GM12878 (cell line): ENCODE measurements around the gene FNDC3B. TPM values are rescaled to one million over a fixed set of nuclear protein-coding genes. Genes with fewer than 3 reads are reported as not detected.
A peak's percentile ranks its signal among the peaks of the same experiment; 100 is the strongest.

Experiments used
- ATF7 ChIP-seq: fragments of 450-650 bp; IDR thresholded peaks from 2 replicates; pipeline ENCODE4 v1.6.1; 2016; ENCODE audit warnings: low read depth, mild to moderate bottlenecking
- BRCA1 ChIP-seq: IDR thresholded peaks from 2 replicates; pipeline ENCODE4 v1.6.1; 2011; ENCODE audit warnings: low read depth, low read length, improper control_type of control experiment
- CHD4 ChIP-seq: fragments of 200-600 bp; sonication (generic); IDR thresholded peaks from 2 replicates; pipeline ENCODE4 v1.6.1; 2016; ENCODE audit warnings: mild to moderate bottlenecking
- EZH2 ChIP-seq: IDR thresholded peaks from 2 replicates; pipeline ENCODE4 v1.6.1; 2012; ENCODE audit warnings: low read depth, mild to moderate bottlenecking, control low read depth, inconsistent platforms, low read length, borderline replicate concordance; ENCODE audit not compliant: control insufficient read depth
- FOS ChIP-seq: IDR thresholded peaks from 3 replicates; pipeline ENCODE4 v1.6.1; 2011; ENCODE audit warnings: borderline replicate concordance; ENCODE audit not compliant: insufficient read length; ENCODE audit errors: extremely low read depth
- HDGF ChIP-seq: fragments of 450-650 bp; IDR thresholded peaks from 2 replicates; pipeline ENCODE4 v1.6.1; 2016; ENCODE audit warnings: antibody characterized with exemption
- IKZF1 ChIP-seq: fragments of 450-650 bp; conservative IDR thresholded peaks from 2 replicates; pipeline ENCODE4 v1.6.1; 2017; ENCODE audit warnings: antibody characterized with exemption, mild to moderate bottlenecking
- JUND ChIP-seq: IDR thresholded peaks from 2 replicates; pipeline ENCODE4 v1.6.1; 2012; ENCODE audit warnings: low read depth, mild to moderate bottlenecking, low read length, improper control_type of control experiment, moderate library complexity
- MXI1 ChIP-seq: fragments of 150-350 bp; IDR thresholded peaks from 2 replicates; pipeline ENCODE4 v1.6.1; 2011; ENCODE audit warnings: low read depth, mild to moderate bottlenecking, inconsistent platforms, low read length, improper control_type of control experiment
- NR2C1 ChIP-seq: fragments of 450-650 bp; IDR thresholded peaks from 2 replicates; pipeline ENCODE4 v1.6.1; 2017; ENCODE audit warnings: antibody characterized with exemption, mild to moderate bottlenecking, moderate library complexity
- POLR2AphosphoS5 ChIP-seq: IDR thresholded peaks from 2 replicates; pipeline ENCODE4 v1.6.1; 2011; ENCODE audit warnings: mild to moderate bottlenecking, low read length, inconsistent platforms
- YBX1 ChIP-seq: fragments of 450-650 bp; IDR thresholded peaks from 2 replicates; pipeline ENCODE4 v1.6.1; 2016; ENCODE audit warnings: antibody characterized with exemption
- ZBED1 ChIP-seq: IDR thresholded peaks from 2 replicates; pipeline ENCODE4 v1.6.1; 2016; ENCODE audit warnings: borderline replicate concordance
- polyA plus RNA-seq, 11 experiments: library from polyadenylated mRNA; depleted of rRNA in 4 of 11; unstranded in 6 of 11; stranded (reverse) in 5 of 11; fragments of >200 nt; fragmentation: Nextera tagmentation in 4 of 11; fragmentation: Illumina TruSeq in 1 of 11; extraction: Ambion mirVana in 4 of 11; extraction: Trizol in 1 of 11; gene quantifications; 1 replicate in 1 of 11; 2 replicates in 10 of 11; pipeline versions ENCODE4 v1.2.1 to v1.2.3, GENCODE V29; 2011 to 2016; ENCODE audit warnings: inconsistent platforms in 2 of 11, missing spikeins in 2 of 11, low read depth in 1 of 11
- total RNA-seq, 4 experiments: library from RNA; depleted of rRNA in 3 of 4; stranded (reverse); fragments of >200 nt in 3 of 4; fragmentation: Illumina TruSeq in 1 of 4; extraction: Trizol in 1 of 4; gene quantifications; 2 replicates each; pipeline versions ENCODE4 v1.2.1 to v1.2.3, GENCODE V29; 2013 to 2021
- TF ChIP-seq, protein P1 (sequence below): fragments of 450-650 bp; IDR thresholded peaks from 2 replicates; pipeline ENCODE4 v1.6.1; 2018; ENCODE audit warnings: borderline replicate concordance, mild to moderate bottlenecking; ENCODE audit not compliant: partially characterized antibody
- TF ChIP-seq, protein P2 (sequence below): IDR thresholded peaks from 2 replicates; pipeline ENCODE4 v1.6.1; 2011; ENCODE audit warnings: low read depth, low read length, improper control_type of control experiment, borderline replicate concordance
- TF ChIP-seq, protein P3 (sequence below): IDR thresholded peaks from 2 replicates; pipeline ENCODE4 v1.6.1; 2011; ENCODE audit warnings: mild to moderate bottlenecking, low read depth, low read length, moderate library complexity; ENCODE audit not compliant: insufficient replicate concordance
- TF ChIP-seq, protein P4 (sequence below): IDR thresholded peaks from 2 replicates; pipeline ENCODE4 v1.6.1; 2012; ENCODE audit warnings: low read length, inconsistent platforms
- TF ChIP-seq, protein P5 (sequence below): fragments of 450-650 bp; IDR thresholded peaks from 2 replicates; pipeline ENCODE4 v1.6.1; 2017; ENCODE audit warnings: antibody characterized with exemption, mild to moderate bottlenecking, moderate library complexity
- TF ChIP-seq, protein P6 (sequence below): fragments of 450-650 bp; IDR thresholded peaks from 2 replicates; pipeline ENCODE4 v1.6.1; 2017; ENCODE audit warnings: borderline replicate concordance

The FNDC3B gene
- total and polyA plus RNA-seq, 10 of the 15 experiments (the other 5 are each of a cell fraction or from before 2014, with no cell fraction given) = 7.9 to 35.0 (median 18.5) TPM

DNA sequence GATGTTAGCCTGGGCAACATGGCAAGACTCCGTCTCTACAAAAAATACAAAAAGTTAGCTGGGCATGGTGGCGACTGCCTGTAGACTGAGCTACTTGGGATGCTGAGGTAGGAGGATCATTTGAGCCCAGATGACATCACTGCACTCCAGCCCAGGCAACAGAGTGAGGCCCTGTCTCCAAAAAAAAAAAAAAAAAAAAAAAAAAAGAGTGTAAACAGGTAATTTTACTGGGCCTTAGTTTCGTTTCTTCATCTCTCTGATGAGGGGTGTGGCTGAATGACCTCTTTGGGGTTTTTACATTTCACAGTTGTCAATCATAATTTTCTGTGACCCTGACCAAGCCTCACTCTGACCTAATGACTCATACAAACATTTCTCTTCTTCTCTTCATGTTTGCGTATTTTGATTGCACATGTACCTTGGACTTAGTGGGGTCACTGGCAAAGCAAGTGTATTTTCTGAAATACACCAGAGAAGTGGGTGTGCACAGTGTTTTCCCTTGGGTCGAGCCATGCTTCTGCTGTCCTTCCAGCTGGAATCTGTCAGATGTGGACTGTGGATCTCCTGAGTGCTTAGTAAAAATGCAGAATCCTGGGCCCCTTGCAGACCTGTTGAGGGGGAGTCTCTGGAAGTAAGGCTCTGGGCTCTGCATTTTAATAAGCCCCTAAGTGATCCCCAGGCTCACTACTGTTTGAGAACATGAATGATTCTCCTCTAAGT is 140.5 kb downstream of the FNDC3B start (continued):
- TF ChIP-seq, protein P1, sequence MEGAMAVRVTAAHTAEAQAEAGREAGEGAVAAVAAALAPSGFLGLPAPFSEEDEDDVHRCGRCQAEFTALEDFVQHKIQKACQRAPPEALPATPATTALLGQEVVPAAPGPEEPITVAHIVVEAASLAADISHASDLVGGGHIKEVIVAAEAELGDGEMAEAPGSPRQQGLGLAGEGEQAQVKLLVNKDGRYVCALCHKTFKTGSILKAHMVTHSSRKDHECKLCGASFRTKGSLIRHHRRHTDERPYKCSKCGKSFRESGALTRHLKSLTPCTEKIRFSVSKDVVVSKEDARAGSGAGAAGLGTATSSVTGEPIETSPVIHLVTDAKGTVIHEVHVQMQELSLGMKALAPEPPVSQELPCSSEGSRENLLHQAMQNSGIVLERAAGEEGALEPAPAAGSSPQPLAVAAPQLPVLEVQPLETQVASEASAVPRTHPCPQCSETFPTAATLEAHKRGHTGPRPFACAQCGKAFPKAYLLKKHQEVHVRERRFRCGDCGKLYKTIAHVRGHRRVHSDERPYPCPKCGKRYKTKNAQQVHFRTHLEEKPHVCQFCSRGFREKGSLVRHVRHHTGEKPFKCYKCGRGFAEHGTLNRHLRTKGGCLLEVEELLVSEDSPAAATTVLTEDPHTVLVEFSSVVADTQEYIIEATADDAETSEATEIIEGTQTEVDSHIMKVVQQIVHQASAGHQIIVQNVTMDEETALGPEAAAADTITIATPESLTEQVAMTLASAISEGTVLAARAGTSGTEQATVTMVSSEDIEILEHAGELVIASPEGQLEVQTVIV = no peak
- TF ChIP-seq POLR2AphosphoS5 = no peak
- TF ChIP-seq JUND = peak; percentile 20; the same call in 1 of the 2 replicates
- no peak for TF ChIP-seq EZH2
- TF ChIP-seq, protein P2, sequence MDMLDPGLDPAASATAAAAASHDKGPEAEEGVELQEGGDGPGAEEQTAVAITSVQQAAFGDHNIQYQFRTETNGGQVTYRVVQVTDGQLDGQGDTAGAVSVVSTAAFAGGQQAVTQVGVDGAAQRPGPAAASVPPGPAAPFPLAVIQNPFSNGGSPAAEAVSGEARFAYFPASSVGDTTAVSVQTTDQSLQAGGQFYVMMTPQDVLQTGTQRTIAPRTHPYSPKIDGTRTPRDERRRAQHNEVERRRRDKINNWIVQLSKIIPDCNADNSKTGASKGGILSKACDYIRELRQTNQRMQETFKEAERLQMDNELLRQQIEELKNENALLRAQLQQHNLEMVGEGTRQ = no peak
- TF ChIP-seq, protein P3, sequence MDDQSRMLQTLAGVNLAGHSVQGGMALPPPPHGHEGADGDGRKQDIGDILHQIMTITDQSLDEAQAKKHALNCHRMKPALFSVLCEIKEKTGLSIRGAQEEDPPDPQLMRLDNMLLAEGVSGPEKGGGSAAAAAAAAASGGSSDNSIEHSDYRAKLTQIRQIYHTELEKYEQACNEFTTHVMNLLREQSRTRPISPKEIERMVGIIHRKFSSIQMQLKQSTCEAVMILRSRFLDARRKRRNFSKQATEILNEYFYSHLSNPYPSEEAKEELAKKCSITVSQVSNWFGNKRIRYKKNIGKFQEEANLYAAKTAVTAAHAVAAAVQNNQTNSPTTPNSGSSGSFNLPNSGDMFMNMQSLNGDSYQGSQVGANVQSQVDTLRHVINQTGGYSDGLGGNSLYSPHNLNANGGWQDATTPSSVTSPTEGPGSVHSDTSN = peak; percentile 73
- TF ChIP-seq, protein P4, sequence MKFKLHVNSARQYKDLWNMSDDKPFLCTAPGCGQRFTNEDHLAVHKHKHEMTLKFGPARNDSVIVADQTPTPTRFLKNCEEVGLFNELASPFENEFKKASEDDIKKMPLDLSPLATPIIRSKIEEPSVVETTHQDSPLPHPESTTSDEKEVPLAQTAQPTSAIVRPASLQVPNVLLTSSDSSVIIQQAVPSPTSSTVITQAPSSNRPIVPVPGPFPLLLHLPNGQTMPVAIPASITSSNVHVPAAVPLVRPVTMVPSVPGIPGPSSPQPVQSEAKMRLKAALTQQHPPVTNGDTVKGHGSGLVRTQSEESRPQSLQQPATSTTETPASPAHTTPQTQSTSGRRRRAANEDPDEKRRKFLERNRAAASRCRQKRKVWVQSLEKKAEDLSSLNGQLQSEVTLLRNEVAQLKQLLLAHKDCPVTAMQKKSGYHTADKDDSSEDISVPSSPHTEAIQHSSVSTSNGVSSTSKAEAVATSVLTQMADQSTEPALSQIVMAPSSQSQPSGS = peak; percentile 42; the same call in 1 of the 2 replicates
- TF ChIP-seq, protein P5, sequence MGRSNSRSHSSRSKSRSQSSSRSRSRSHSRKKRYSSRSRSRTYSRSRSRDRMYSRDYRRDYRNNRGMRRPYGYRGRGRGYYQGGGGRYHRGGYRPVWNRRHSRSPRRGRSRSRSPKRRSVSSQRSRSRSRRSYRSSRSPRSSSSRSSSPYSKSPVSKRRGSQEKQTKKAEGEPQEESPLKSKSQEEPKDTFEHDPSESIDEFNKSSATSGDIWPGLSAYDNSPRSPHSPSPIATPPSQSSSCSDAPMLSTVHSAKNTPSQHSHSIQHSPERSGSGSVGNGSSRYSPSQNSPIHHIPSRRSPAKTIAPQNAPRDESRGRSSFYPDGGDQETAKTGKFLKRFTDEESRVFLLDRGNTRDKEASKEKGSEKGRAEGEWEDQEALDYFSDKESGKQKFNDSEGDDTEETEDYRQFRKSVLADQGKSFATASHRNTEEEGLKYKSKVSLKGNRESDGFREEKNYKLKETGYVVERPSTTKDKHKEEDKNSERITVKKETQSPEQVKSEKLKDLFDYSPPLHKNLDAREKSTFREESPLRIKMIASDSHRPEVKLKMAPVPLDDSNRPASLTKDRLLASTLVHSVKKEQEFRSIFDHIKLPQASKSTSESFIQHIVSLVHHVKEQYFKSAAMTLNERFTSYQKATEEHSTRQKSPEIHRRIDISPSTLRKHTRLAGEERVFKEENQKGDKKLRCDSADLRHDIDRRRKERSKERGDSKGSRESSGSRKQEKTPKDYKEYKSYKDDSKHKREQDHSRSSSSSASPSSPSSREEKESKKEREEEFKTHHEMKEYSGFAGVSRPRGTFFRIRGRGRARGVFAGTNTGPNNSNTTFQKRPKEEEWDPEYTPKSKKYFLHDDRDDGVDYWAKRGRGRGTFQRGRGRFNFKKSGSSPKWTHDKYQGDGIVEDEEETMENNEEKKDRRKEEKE = no peak
- no peak for TF ChIP-seq MXI1
- no peak for TF ChIP-seq YBX1
- no peak for TF ChIP-seq HDGF
- peak; percentile 95 for TF ChIP-seq ATF7
- TF ChIP-seq NR2C1 = peak; percentile 87
- no peak for TF ChIP-seq BRCA1
- TF ChIP-seq, protein P6, sequence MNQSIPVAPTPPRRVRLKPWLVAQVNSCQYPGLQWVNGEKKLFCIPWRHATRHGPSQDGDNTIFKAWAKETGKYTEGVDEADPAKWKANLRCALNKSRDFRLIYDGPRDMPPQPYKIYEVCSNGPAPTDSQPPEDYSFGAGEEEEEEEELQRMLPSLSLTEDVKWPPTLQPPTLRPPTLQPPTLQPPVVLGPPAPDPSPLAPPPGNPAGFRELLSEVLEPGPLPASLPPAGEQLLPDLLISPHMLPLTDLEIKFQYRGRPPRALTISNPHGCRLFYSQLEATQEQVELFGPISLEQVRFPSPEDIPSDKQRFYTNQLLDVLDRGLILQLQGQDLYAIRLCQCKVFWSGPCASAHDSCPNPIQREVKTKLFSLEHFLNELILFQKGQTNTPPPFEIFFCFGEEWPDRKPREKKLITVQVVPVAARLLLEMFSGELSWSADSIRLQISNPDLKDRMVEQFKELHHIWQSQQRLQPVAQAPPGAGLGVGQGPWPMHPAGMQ = no peak
- TF ChIP-seq CHD4 = no peak
- peak; percentile 46; the same call in 1 of the 2 replicates for TF ChIP-seq IKZF1
- TF ChIP-seq FOS = no peak
- TF ChIP-seq ZBED1 = 0 out of 2 replicates have a peak, but pooled peaks have one; percentile 40
